ENCODE measurements around the gene GBP7.
"Not testable (repeated sequence)": the region's sequence is repeated elsewhere in the genome, so short reads cannot be mapped to it uniquely, and the experiment has no call there.

DNA sequence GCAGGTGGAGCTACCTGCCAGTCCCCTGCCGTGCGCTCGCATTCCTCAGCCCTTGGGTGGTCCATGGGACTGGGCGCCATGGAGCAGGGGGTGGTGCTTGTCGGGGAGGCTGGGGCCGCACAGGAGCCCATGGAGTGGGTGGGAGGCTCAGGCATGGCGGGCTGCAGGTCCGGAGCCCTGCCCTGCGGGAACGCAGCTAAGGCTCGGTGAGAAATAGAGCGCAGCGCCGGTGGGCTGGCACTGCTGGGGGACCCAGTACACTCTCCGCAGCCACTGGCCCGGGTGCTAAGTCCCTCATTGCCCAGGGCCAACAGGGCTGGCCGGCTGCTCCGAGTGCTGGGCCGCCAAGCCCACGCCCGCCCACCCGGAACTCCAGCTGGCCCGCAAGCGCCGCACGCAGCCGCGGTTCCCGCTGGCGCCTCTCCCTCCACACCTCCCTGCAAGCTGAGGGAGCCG is 47.8 kb downstream of the GBP7 start:
- TF ChIP-seq CTCF, POLR2A (IDR thresholded peaks at IDR 0.05): not testable (repeated sequence)
